ENCODE data around the gene DHRS3. TPM values are rescaled to one million over a fixed set of nuclear protein-coding genes. Genes with fewer than 3 reads are reported as not detected.

The DHRS3 gene
- total and polyA plus RNA-seq, 2 donors (not counting 1 experiment from before 2014, with no cell fraction given) = 8.4 to 36.8 TPM

- no peaks in the 10 kb centered on the region for H3K36me3 ChIP-seq (ENCODE audit: control insufficient read depth, insufficient read depth, low read length)
- DNase-seq (ENCODE audit: low read depth in 2 of 2) = no peak
- H3K4me3 ChIP-seq (replicated peaks in 1 of 4; ENCODE audit: control extremely low read depth in 1 of 4, insufficient read depth in 1 of 4, low read depth in 3 of 4, low read length in 4 of 4) = no peak overlapping the region
- no peak overlapping the region for H2AFZ ChIP-seq (ENCODE audit: low read length)
- peaks cover 8% of the 10 kb centered on the region for H3K4me1 ChIP-seq (ENCODE audit: control insufficient read depth, extremely low read depth, insufficient read depth, low read length)
- no peak overlapping the region for H3K27ac ChIP-seq (ENCODE audit: insufficient read depth, low read length)
- H3K9me3 ChIP-seq (ENCODE audit: control insufficient read depth, insufficient read depth, low read depth, low read length) = no peaks in the 10 kb centered on the region
- H3K79me2 ChIP-seq (ENCODE audit: control insufficient read depth, insufficient read depth, low read length) = no peaks in the 10 kb centered on the region
- H3K9ac ChIP-seq (ENCODE audit: insufficient read depth, low read length) = no peak overlapping the region
- TF ChIP-seq CTCF (conservative IDR thresholded peaks at IDR 0.05 in 1 of 2, IDR thresholded peaks at IDR 0.05 in 1 of 2; ENCODE audit: low read depth in 1 of 2, low read length in 2 of 2) = no peak
- TF ChIP-seq EZH2 (IDR thresholded peaks at IDR 0.05; ENCODE audit: low read length, missing control alignments) = no peak
- no peaks in the 10 kb centered on the region for H3K27me3 ChIP-seq (ENCODE audit: control insufficient read depth, insufficient read depth, low read length)
- no peaks in the 10 kb centered on the region for H4K20me1 ChIP-seq (ENCODE audit: control insufficient read depth, extremely low read depth, insufficient read depth, low read length)
- H3K4me2 ChIP-seq (ENCODE audit: extremely low read depth, insufficient read depth, low read length) = no peak overlapping the region
Observed at GRCh38 chr1:12546771-12547585, 71.0 kb downstream of the DHRS3 start.

- no peak overlapping the region for H3K4me3 ChIP-seq (replicated peaks in 1 of 4; ENCODE audit: control extremely low read depth in 1 of 4, insufficient read depth in 1 of 4, low read depth in 3 of 4, low read length in 4 of 4)
- H3K36me3 ChIP-seq (ENCODE audit: control insufficient read depth, insufficient read depth, low read length) = no peaks in the 10 kb centered on the region
- DNase-seq (ENCODE audit: low read depth in 2 of 2) = no peak
- peaks cover 24% of the 10 kb centered on the region for H3K4me1 ChIP-seq (ENCODE audit: control insufficient read depth, extremely low read depth, insufficient read depth, low read length)
- no peak for TF ChIP-seq CTCF (conservative IDR thresholded peaks at IDR 0.05 in 1 of 2, IDR thresholded peaks at IDR 0.05 in 1 of 2; ENCODE audit: low read depth in 1 of 2, low read length in 2 of 2)
- TF ChIP-seq EZH2 (IDR thresholded peaks at IDR 0.05; ENCODE audit: low read length, missing control alignments) = no peak
- H3K27me3 ChIP-seq (ENCODE audit: control insufficient read depth, insufficient read depth, low read length) = no peaks in the 10 kb centered on the region
- H3K9me3 ChIP-seq (ENCODE audit: control insufficient read depth, insufficient read depth, low read depth, low read length) = no peaks in the 10 kb centered on the region
- no peak overlapping the region for H3K4me2 ChIP-seq (ENCODE audit: extremely low read depth, insufficient read depth, low read length)
- no peak overlapping the region for H3K9ac ChIP-seq (ENCODE audit: insufficient read depth, low read length)
- H2AFZ ChIP-seq (ENCODE audit: low read length) = no peak overlapping the region
- no peaks in the 10 kb centered on the region for H4K20me1 ChIP-seq (ENCODE audit: control insufficient read depth, extremely low read depth, insufficient read depth, low read length)
- no peaks in the 10 kb centered on the region for H3K79me2 ChIP-seq (ENCODE audit: control insufficient read depth, insufficient read depth, low read length)
- H3K27ac ChIP-seq (ENCODE audit: insufficient read depth, low read length) = no peak overlapping the region
Observed at GRCh38 chr1:12544992-12545391, 73.0 kb downstream of the DHRS3 start.

- no peak overlapping the region for H3K4me2 ChIP-seq (ENCODE audit: extremely low read depth, insufficient read depth, low read length)
- no peaks in the 10 kb centered on the region for H3K79me2 ChIP-seq (ENCODE audit: control insufficient read depth, insufficient read depth, low read length)
- no peak for TF ChIP-seq CTCF (conservative IDR thresholded peaks at IDR 0.05 in 1 of 2, IDR thresholded peaks at IDR 0.05 in 1 of 2; ENCODE audit: low read depth in 1 of 2, low read length in 2 of 2)
- TF ChIP-seq EZH2 (IDR thresholded peaks at IDR 0.05; ENCODE audit: low read length, missing control alignments) = no peak
- no peak overlapping the region for H2AFZ ChIP-seq (ENCODE audit: low read length)
- H3K4me1 ChIP-seq (ENCODE audit: control insufficient read depth, extremely low read depth, insufficient read depth, low read length) = peaks cover 24% of the 10 kb centered on the region
- H3K4me3 ChIP-seq (replicated peaks in 1 of 4; ENCODE audit: control extremely low read depth in 1 of 4, insufficient read depth in 1 of 4, low read depth in 3 of 4, low read length in 4 of 4) = no peak overlapping the region
- no peak overlapping the region for H3K9ac ChIP-seq (ENCODE audit: insufficient read depth, low read length)
- DNase-seq (ENCODE audit: low read depth in 2 of 2) = no peak
- no peaks in the 10 kb centered on the region for H3K36me3 ChIP-seq (ENCODE audit: control insufficient read depth, insufficient read depth, low read length)
- no peaks in the 10 kb centered on the region for H3K9me3 ChIP-seq (ENCODE audit: control insufficient read depth, insufficient read depth, low read depth, low read length)
- no peaks in the 10 kb centered on the region for H3K27me3 ChIP-seq (ENCODE audit: control insufficient read depth, insufficient read depth, low read length)
- H4K20me1 ChIP-seq (ENCODE audit: control insufficient read depth, extremely low read depth, insufficient read depth, low read length) = no peaks in the 10 kb centered on the region
- H3K27ac ChIP-seq (ENCODE audit: insufficient read depth, low read length) = no peak overlapping the region
Observed at GRCh38 chr1:12544357-12544756, 73.7 kb downstream of the DHRS3 start.
